ENCODE results near the gene PPBP.

DNA sequence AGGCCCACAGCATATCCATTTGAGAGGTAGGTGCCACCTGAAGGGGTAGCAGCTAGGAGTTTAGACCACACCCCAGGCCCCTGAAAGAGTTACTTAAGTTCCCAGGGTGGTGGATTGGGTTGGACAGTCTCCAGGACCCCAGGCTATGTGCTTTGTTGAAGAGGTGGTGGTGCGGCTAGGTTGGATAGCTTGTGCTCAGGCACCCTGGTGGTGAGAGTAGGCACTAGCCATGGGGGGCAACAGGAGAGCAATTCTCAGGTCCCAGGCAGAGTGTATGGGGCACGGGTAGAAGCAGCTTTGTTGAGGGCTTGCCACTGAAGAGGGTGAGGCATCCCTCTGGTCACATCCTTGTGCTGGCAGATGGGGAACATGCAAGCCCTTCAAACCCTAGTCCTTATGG lies 11.8 kb downstream of the PPBP start:
- TF ChIP-seq, protein P1, sequence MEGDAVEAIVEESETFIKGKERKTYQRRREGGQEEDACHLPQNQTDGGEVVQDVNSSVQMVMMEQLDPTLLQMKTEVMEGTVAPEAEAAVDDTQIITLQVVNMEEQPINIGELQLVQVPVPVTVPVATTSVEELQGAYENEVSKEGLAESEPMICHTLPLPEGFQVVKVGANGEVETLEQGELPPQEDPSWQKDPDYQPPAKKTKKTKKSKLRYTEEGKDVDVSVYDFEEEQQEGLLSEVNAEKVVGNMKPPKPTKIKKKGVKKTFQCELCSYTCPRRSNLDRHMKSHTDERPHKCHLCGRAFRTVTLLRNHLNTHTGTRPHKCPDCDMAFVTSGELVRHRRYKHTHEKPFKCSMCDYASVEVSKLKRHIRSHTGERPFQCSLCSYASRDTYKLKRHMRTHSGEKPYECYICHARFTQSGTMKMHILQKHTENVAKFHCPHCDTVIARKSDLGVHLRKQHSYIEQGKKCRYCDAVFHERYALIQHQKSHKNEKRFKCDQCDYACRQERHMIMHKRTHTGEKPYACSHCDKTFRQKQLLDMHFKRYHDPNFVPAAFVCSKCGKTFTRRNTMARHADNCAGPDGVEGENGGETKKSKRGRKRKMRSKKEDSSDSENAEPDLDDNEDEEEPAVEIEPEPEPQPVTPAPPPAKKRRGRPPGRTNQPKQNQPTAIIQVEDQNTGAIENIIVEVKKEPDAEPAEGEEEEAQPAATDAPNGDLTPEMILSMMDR (IDR thresholded peaks at IDR 0.05) = no peak
- TF ChIP-seq POLR2A (IDR thresholded peaks at IDR 0.05) = no peak

Measured in lower leg skin (tissue), 3 donors.